ENCODE data around the gene PCNT. TPM values are rescaled to one million over a fixed set of nuclear protein-coding genes. Genes with fewer than 3 reads are reported as not detected.

PCNT gene
- total and polyA plus RNA-seq, 2 of the 8 experiments (the other 6 are each of a cell fraction or from before 2014, with no cell fraction given), result 9.9 to 45.1 TPM

DNA sequence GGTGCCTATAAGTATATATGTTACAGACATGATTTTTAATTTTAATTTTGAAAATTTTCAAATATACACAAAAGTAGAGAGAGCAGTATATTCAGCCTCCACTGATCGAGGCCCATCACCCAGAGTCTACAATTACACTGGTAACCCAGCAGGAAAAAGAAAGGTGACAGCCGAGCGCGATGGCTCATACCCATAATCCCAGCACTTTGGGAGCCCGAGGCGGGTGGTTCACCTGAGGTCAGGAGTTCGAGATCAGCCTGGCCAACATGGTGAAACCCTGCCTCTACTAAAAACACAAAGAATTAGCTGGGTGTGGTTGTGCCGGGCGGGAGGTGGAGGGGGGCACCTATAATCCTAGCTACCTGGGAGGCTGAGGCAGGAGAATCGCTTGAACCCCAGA is 36.4 kb upstream of the PCNT start (continued):
- TF ChIP-seq CREB1 (IDR thresholded peaks at IDR 0.05) (no peak), POU5F1 (IDR thresholded peaks at IDR 0.05; ENCODE audit: low read depth, low read length) (no peak), SRF (IDR thresholded peaks at IDR 0.05; ENCODE audit: low read depth, low read length) (no peak), TBP (IDR thresholded peaks at IDR 0.05; ENCODE audit: low read depth, low read length) (no peak), NRF1 (IDR thresholded peaks at IDR 0.05; ENCODE audit: low read depth, low read length) (no peak)
- TF ChIP-seq, protein P1, sequence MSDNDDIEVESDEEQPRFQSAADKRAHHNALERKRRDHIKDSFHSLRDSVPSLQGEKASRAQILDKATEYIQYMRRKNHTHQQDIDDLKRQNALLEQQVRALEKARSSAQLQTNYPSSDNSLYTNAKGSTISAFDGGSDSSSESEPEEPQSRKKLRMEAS (IDR thresholded peaks at IDR 0.05), result no peak
- TF ChIP-seq, protein P2, sequence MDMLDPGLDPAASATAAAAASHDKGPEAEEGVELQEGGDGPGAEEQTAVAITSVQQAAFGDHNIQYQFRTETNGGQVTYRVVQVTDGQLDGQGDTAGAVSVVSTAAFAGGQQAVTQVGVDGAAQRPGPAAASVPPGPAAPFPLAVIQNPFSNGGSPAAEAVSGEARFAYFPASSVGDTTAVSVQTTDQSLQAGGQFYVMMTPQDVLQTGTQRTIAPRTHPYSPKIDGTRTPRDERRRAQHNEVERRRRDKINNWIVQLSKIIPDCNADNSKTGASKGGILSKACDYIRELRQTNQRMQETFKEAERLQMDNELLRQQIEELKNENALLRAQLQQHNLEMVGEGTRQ (IDR thresholded peaks at IDR 0.05; ENCODE audit: low read length), result no peak
